Daoy (cell line): ENCODE measurements around the gene LBP. TPM values are rescaled to one million over a fixed set of nuclear protein-coding genes. Genes with fewer than 3 reads are reported as not detected.
"Not testable (repeated sequence)": the region's sequence is repeated elsewhere in the genome, so short reads cannot be mapped to it uniquely, and the experiment has no call there.

Source experiments
- DNase-seq: peaks from one replicate; pipeline ENCODE4 v3.0.0-alpha.2; 2015; ENCODE audit warnings: low read depth
- total RNA-seq: library from RNA; depleted of rRNA; stranded (reverse); fragments of >200 nt; shearing (Covaris generic); gene quantifications from 2 replicates; pipeline ENCODE4 v1.2.3, GENCODE V29; 2014

LBP gene
- total RNA-seq, 1 experiment from 2014 or later = not detected

- no peak for DNase-seq
These were observed 4.8 kb downstream of the LBP start for GRCh38 chr20:38350879-38351775.

- DNase-seq = no peak
These were observed 7.0 kb downstream of the LBP start for GRCh38 chr20:38353316-38353715.

- no peak for DNase-seq
These were observed 7.9 kb downstream of the LBP start for GRCh38 chr20:38354227-38354626.

GRCh38 chr20:38355161-38356012, 9.1 kb downstream of the LBP start:
- no peak for DNase-seq

- DNase-seq = peak; percentile 79
These were observed 11.4 kb downstream of the LBP start for GRCh38 chr20:38357653-38358207.

GRCh38 chr20:38358556-38358955, 12.3 kb downstream of the LBP start:
- DNase-seq = no peak

GRCh38 chr20:38363004-38363747, 16.9 kb downstream of the LBP start:
- no peak for DNase-seq

GRCh38 chr20:38369389-38369788, 23.1 kb downstream of the LBP start:
- peak; percentile 19 for DNase-seq

GRCh38 chr20:38372806-38373205, 26.5 kb downstream of the LBP start:
- no peak for DNase-seq

- no peak for DNase-seq
These were observed 27.1 kb downstream of the LBP start for GRCh38 chr20:38373231-38373867.

- no peak for DNase-seq
These were observed 27.6 kb downstream of the LBP start for GRCh38 chr20:38373898-38374297.

GRCh38 chr20:38377039-38377685, 30.9 kb downstream of the LBP start:
- no peak for DNase-seq

- not testable (repeated sequence) for DNase-seq
These were observed 31.6 kb downstream of the LBP start for GRCh38 chr20:38377838-38378237.

GRCh38 chr20:38383147-38383546, 36.9 kb downstream of the LBP start:
- DNase-seq = no peak

- no peak for DNase-seq
These were observed 39.7 kb downstream of the LBP start for GRCh38 chr20:38386004-38386403.

- no peak for DNase-seq
These were observed 40.6 kb downstream of the LBP start for GRCh38 chr20:38386851-38387250.

GRCh38 chr20:38387953-38388352, 41.7 kb downstream of the LBP start:
- DNase-seq = no peak

- no peak for DNase-seq
These were observed 46.1 kb downstream of the LBP start for GRCh38 chr20:38392356-38392755.

GRCh38 chr20:38393259-38393658, 47.0 kb downstream of the LBP start:
- DNase-seq = no peak

- no peak for DNase-seq
These were observed 48.9 kb downstream of the LBP start for GRCh38 chr20:38395165-38395564.
